ENCODE results near the gene NACC2.
"Not testable (repeated sequence)": the region's sequence is repeated elsewhere in the genome, so short reads cannot be mapped to it uniquely, and the experiment has no call there.

NACC2 gene

GRCh38 chr9:136062657-136063439 is 32.2 kb downstream of the NACC2 start:
- no peak for TF ChIP-seq CTCF (IDR thresholded peaks at IDR 0.05; ENCODE audit: low read depth, low read length, poor library complexity, severe bottlenecking)
- TF ChIP-seq EZH2phosphoT487 (IDR thresholded peaks at IDR 0.05; ENCODE audit: borderline replicate concordance, low read length): no peak
- Histone ChIP-seq H3K4me2 (ENCODE audit: low read length) (no peak overlapping the region), H3K4me3 (ENCODE audit: low read length) (no peak overlapping the region), H3K9me2 (replicated peaks; ENCODE audit: control insufficient read depth, low read length) (no peaks in the 10 kb centered on the region), H3K27ac (ENCODE audit: low read depth, low read length) (no peak overlapping the region), H3K27me3 (ENCODE audit: control insufficient read depth, low read length) (no peaks in the 10 kb centered on the region), H3K79me2 (ENCODE audit: control insufficient read depth, low read length) (no peaks in the 10 kb centered on the region), H4K20me1 (ENCODE audit: control insufficient read depth, insufficient read depth, low read depth, low read length) (no peaks in the 10 kb centered on the region), H3F3A (ENCODE audit: control insufficient read depth, insufficient read depth) (no peaks in the 10 kb centered on the region), H3K4me1 (ENCODE audit: control insufficient read depth, low read length) (no peaks in the 10 kb centered on the region), H3K9me3 (ENCODE audit: control insufficient read depth, insufficient read depth, low read length) (no peaks in the 10 kb centered on the region), H3K36me3 (ENCODE audit: control insufficient read depth, low read length) (no peaks in the 10 kb centered on the region)

GRCh38 chr9:136061916-136062315 is 33.2 kb downstream of the NACC2 start:
- H3K79me2 ChIP-seq (ENCODE audit: control insufficient read depth, low read length); H4K20me1 ChIP-seq (ENCODE audit: control insufficient read depth, insufficient read depth, low read depth, low read length); H3F3A ChIP-seq (ENCODE audit: control insufficient read depth, insufficient read depth); H3K4me1 ChIP-seq (ENCODE audit: control insufficient read depth, low read length); H3K9me3 ChIP-seq (ENCODE audit: control insufficient read depth, insufficient read depth, low read length); H3K27me3 ChIP-seq (ENCODE audit: control insufficient read depth, low read length); H3K9me2 ChIP-seq (replicated peaks; ENCODE audit: control insufficient read depth, low read length); H3K36me3 ChIP-seq (ENCODE audit: control insufficient read depth, low read length); H3K4me2 ChIP-seq (ENCODE audit: low read length); H3K27ac ChIP-seq (ENCODE audit: low read depth, low read length); H3K4me3 ChIP-seq (ENCODE audit: low read length): not testable (repeated sequence)

GRCh38 chr9:136061405-136061804 is 33.7 kb downstream of the NACC2 start:
- Histone ChIP-seq H3K4me1 (ENCODE audit: control insufficient read depth, low read length) (no peaks in the 10 kb centered on the region), H3K36me3 (ENCODE audit: control insufficient read depth, low read length) (no peaks in the 10 kb centered on the region), H3K27me3 (ENCODE audit: control insufficient read depth, low read length) (no peaks in the 10 kb centered on the region), H3K79me2 (ENCODE audit: control insufficient read depth, low read length) (no peaks in the 10 kb centered on the region), H3K9me3 (ENCODE audit: control insufficient read depth, insufficient read depth, low read length) (no peaks in the 10 kb centered on the region), H4K20me1 (ENCODE audit: control insufficient read depth, insufficient read depth, low read depth, low read length) (no peaks in the 10 kb centered on the region), H3K27ac (ENCODE audit: low read depth, low read length) (no peak overlapping the region), H3K4me3 (ENCODE audit: low read length) (no peak overlapping the region), H3K9me2 (replicated peaks; ENCODE audit: control insufficient read depth, low read length) (no peaks in the 10 kb centered on the region), H3K4me2 (ENCODE audit: low read length) (no peak overlapping the region), H3F3A (ENCODE audit: control insufficient read depth, insufficient read depth) (no peaks in the 10 kb centered on the region)
- no peak for TF ChIP-seq EZH2phosphoT487 (IDR thresholded peaks at IDR 0.05; ENCODE audit: borderline replicate concordance, low read length)
- TF ChIP-seq CTCF (IDR thresholded peaks at IDR 0.05; ENCODE audit: low read depth, low read length, poor library complexity, severe bottlenecking): no peak

GRCh38 chr9:136060671-136061371 is 34.3 kb downstream of the NACC2 start:
- no peaks in the 10 kb centered on the region for H3K9me3 ChIP-seq (ENCODE audit: control insufficient read depth, insufficient read depth, low read length)
- H3F3A ChIP-seq (ENCODE audit: control insufficient read depth, insufficient read depth): no peaks in the 10 kb centered on the region
- H3K27ac ChIP-seq (ENCODE audit: low read depth, low read length): no peak overlapping the region
- H4K20me1 ChIP-seq (ENCODE audit: control insufficient read depth, insufficient read depth, low read depth, low read length): no peaks in the 10 kb centered on the region
- no peaks in the 10 kb centered on the region for H3K79me2 ChIP-seq (ENCODE audit: control insufficient read depth, low read length)
- no peaks in the 10 kb centered on the region for H3K36me3 ChIP-seq (ENCODE audit: control insufficient read depth, low read length)
- no peak overlapping the region for H3K4me2 ChIP-seq (ENCODE audit: low read length)
- no peaks in the 10 kb centered on the region for H3K27me3 ChIP-seq (ENCODE audit: control insufficient read depth, low read length)
- H3K4me1 ChIP-seq (ENCODE audit: control insufficient read depth, low read length): no peaks in the 10 kb centered on the region
- H3K4me3 ChIP-seq (ENCODE audit: low read length): no peak overlapping the region
- TF ChIP-seq EZH2phosphoT487 (IDR thresholded peaks at IDR 0.05; ENCODE audit: borderline replicate concordance, low read length) (no peak), CTCF (IDR thresholded peaks at IDR 0.05; ENCODE audit: low read depth, low read length, poor library complexity, severe bottlenecking) (no peak)
- no peaks in the 10 kb centered on the region for H3K9me2 ChIP-seq (replicated peaks; ENCODE audit: control insufficient read depth, low read length)

Measured in DOHH2 (cell line).